Measurements from ENCODE around the gene SAMD4A. TPM values are rescaled to one million over a fixed set of nuclear protein-coding genes. Genes with fewer than 3 reads are reported as not detected.

SAMD4A gene
- total and polyA plus RNA-seq, 10 donors, result 2.3 to 31.0 (median 21.2) TPM

DNA sequence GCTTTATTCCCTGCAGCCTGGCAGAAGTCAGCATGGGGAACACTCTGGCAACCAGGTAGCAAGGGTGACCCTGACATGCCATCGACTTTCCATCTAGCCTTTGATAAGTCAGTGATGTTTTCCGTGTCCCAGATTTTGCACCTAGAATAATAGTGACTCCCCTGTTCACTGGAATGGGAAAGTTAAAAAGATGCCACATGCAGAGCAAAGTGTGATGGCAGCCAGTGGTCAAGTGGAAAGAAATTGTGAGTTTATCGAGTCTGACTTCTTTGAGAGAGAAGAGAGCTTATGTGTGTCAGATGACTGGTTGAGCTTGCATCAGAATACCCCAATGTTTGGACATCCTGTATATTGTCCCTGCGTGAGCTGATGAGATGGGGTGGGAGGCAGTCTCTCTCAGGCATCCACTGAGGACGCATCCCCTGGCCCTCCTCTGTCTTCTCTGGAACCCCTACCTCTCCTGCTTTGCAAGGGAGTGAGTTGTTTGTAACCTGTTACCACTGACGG lies 187.2 kb downstream of the SAMD4A start:
- intact Hi-C loops (cut with DNase I; ENCODE audit: low total_unique reads), result no loop called here
- TF ChIP-seq, protein P1, sequence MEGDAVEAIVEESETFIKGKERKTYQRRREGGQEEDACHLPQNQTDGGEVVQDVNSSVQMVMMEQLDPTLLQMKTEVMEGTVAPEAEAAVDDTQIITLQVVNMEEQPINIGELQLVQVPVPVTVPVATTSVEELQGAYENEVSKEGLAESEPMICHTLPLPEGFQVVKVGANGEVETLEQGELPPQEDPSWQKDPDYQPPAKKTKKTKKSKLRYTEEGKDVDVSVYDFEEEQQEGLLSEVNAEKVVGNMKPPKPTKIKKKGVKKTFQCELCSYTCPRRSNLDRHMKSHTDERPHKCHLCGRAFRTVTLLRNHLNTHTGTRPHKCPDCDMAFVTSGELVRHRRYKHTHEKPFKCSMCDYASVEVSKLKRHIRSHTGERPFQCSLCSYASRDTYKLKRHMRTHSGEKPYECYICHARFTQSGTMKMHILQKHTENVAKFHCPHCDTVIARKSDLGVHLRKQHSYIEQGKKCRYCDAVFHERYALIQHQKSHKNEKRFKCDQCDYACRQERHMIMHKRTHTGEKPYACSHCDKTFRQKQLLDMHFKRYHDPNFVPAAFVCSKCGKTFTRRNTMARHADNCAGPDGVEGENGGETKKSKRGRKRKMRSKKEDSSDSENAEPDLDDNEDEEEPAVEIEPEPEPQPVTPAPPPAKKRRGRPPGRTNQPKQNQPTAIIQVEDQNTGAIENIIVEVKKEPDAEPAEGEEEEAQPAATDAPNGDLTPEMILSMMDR (IDR thresholded peaks at IDR 0.05 in 8 of 11, conservative IDR thresholded peaks at IDR 0.05 in 3 of 11), result no peak
- no peak for TF ChIP-seq POLR2AphosphoS5 (IDR thresholded peaks at IDR 0.05)
- TF ChIP-seq POLR2A (IDR thresholded peaks at IDR 0.05), result no peak
- Histone ChIP-seq H3K36me3 (peaks cover 0 to 31% (median 0%) of the 10 kb centered on the region in 6 donors), H3K9me3 (no peaks in the 10 kb centered on the region), H3K27me3 (replicated peaks in 1 of 7) (no peaks in the 10 kb centered on the region), H3K4me3 (no peak overlapping the region), H3K4me1 (peaks cover 0 to 9% (median 2%) of the 10 kb centered on the region in 6 donors), H3K27ac (no peak overlapping the region)
- DNase-seq, result no peak
- 91 to 97% (median 93%) methylated on average over 5 to 6 of the region's 6 CpGs for WGBS, 5 donors

DNA sequence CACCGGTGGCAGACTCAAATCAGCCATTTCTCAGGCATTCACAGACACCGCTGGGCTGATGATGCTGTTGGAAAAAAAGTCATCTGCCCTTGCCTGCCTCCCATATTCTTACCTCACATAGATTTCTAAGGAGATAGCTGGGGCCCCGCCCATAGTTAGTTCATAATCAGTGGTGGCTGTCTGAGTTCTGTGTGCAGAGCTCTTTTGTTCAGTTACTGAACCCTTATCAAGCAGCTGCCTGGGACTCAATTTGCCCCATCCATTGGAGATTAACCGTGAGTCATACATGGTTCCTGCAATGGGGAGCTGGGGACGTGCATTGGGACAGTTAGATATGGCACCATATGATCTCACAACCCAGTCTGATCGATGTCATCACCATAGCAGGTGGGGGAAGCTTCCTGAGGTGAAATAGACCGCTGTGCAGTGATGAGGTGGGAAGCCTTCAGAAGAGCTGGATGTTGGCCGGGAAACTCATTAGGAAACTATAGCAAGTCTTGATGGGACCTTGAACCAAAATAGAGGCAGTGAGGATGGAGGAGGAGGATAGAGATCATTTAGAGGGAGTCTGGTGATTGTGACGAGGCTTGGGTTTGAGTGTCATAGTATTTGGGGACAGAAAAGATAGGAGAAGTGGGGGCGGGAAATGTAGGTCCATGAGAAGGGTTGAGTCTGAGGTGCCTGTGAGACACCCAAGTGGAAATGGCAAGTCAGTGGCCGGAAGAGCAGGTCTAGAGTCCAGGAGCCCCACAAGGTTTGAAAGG lies 187.9 kb downstream of the SAMD4A start:
- TF ChIP-seq POLR2A (IDR thresholded peaks at IDR 0.05), result no peak
- TF ChIP-seq POLR2AphosphoS5 (IDR thresholded peaks at IDR 0.05), result no peak
- TF ChIP-seq, protein P1 (IDR thresholded peaks at IDR 0.05 in 8 of 11, conservative IDR thresholded peaks at IDR 0.05 in 3 of 11), result no peak
- Histone ChIP-seq H3K4me3 (no peak overlapping the region), H3K36me3 (peaks cover 0 to 31% (median 0%) of the 10 kb centered on the region in 6 donors), H3K4me1 (peaks cover 0 to 9% (median 2%) of the 10 kb centered on the region in 6 donors), H3K9me3 (no peaks in the 10 kb centered on the region), H3K27me3 (replicated peaks in 1 of 7) (no peaks in the 10 kb centered on the region), H3K27ac (no peak overlapping the region)
- 80 to 91% (median 85%) methylated on average over 10 to 11 of the region's 11 CpGs for WGBS, 5 donors
- DNase-seq, result no peak
- intact Hi-C loops (cut with DNase I; ENCODE audit: low total_unique reads), result no loop called here

DNA sequence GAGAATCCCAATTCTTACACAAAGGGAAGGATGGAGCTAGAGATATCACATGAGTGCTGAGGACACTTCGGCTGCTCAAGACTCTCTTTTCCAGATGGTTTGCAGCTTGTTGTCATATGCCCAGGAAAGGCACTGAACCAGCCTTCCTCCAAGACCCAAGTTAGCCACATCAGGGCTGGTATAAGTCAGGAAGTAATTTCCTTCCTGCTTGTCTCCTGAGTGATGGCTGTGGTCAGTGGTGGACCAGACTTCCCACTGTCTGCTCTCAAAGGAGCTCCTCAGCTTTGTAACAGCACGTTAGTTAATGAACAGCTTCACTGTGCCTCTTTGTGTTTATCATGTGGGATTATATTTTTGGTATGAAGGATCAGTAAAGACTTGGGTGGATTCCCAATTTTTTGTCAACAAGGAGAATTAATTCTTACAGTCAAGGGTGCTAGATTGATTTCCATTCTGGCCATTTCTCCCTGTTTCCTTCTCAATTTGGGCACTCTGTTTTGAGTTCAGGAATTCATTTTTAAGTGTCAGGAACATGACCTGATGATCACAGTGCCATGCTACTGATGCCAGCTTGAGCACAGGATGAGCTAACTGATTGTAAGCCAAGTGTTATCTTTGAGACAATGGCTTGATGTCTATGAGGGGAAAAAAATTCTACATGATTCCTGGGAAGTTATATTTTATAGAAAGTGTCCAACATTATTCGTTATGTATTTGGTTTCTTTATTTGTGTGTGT lies 189.9 kb downstream of the SAMD4A start:
- Histone ChIP-seq H3K36me3 (peaks cover 0 to 44% (median 11%) of the 10 kb centered on the region in 6 donors), H3K27ac (no peak overlapping the region), H3K4me3 (no peak overlapping the region), H3K27me3 (replicated peaks in 1 of 7) (no peaks in the 10 kb centered on the region), H3K4me1 (peaks cover 0 to 9% (median 2%) of the 10 kb centered on the region in 6 donors), H3K9me3 (no peaks in the 10 kb centered on the region)
- intact Hi-C loops (cut with DNase I; ENCODE audit: low total_unique reads), result no loop called here
- no peak for DNase-seq
- TF ChIP-seq POLR2A (IDR thresholded peaks at IDR 0.05) (no peak), POLR2AphosphoS5 (IDR thresholded peaks at IDR 0.05) (no peak)
- TF ChIP-seq, protein P1 (IDR thresholded peaks at IDR 0.05 in 8 of 11, conservative IDR thresholded peaks at IDR 0.05 in 3 of 11), result no peak
- WGBS, 5 donors, result 29 to 40% (median 35%) methylated on average over 3 of the region's 3 CpGs

DNA sequence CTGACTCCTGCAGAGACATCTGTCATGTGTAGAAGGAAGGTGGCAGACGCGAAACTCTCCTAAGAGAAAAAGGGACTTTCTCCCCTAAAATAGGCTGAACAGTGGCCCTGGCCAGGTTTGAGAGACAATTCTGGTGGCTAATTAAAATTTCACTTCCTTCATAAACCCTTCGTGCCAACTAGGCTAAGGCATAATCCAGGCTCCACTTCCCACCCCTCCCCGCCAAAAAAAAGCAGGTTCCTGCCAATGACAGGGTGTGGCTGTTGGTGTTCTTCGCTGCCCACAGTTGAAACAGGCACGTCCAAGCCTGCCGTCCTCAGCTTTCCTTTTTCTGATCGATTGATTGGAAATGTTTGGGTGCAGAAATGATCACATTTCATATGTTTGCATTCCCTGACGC lies 191.1 kb downstream of the SAMD4A start:
- intact Hi-C loops (cut with DNase I; ENCODE audit: low total_unique reads), result no loop called here
- Histone ChIP-seq H3K27me3 (replicated peaks in 1 of 7) (no peaks in the 10 kb centered on the region), H3K9me3 (no peaks in the 10 kb centered on the region), H3K36me3 (peaks cover 0 to 44% (median 11%) of the 10 kb centered on the region in 6 donors), H3K4me1 (peaks cover 0 to 9% (median 2%) of the 10 kb centered on the region in 6 donors), H3K27ac (peak overlapping the region in 1 of 8 donors; percentile 6), H3K4me3 (no peak overlapping the region)
- no peak for TF ChIP-seq POLR2A (IDR thresholded peaks at IDR 0.05)
- no peak for TF ChIP-seq POLR2AphosphoS5 (IDR thresholded peaks at IDR 0.05)
- TF ChIP-seq, protein P1 (IDR thresholded peaks at IDR 0.05 in 8 of 11, conservative IDR thresholded peaks at IDR 0.05 in 3 of 11), result no peak
- WGBS, 5 donors, result 71 to 88% (median 77%) methylated on average over 9 of the region's 9 CpGs
- no peak for DNase-seq
